NCI-H1105 (cell line): ENCODE data around the gene TRIM38.
"Not testable (repeated sequence)": the region's sequence is repeated elsewhere in the genome, so short reads cannot be mapped to it uniquely, and the experiment has no call there.

Source experiments
- DNase-seq: peaks from one replicate; lab custom pipeline; 2025; lab: John Stamatoyannopoulos, UW

TRIM38 gene

DNA sequence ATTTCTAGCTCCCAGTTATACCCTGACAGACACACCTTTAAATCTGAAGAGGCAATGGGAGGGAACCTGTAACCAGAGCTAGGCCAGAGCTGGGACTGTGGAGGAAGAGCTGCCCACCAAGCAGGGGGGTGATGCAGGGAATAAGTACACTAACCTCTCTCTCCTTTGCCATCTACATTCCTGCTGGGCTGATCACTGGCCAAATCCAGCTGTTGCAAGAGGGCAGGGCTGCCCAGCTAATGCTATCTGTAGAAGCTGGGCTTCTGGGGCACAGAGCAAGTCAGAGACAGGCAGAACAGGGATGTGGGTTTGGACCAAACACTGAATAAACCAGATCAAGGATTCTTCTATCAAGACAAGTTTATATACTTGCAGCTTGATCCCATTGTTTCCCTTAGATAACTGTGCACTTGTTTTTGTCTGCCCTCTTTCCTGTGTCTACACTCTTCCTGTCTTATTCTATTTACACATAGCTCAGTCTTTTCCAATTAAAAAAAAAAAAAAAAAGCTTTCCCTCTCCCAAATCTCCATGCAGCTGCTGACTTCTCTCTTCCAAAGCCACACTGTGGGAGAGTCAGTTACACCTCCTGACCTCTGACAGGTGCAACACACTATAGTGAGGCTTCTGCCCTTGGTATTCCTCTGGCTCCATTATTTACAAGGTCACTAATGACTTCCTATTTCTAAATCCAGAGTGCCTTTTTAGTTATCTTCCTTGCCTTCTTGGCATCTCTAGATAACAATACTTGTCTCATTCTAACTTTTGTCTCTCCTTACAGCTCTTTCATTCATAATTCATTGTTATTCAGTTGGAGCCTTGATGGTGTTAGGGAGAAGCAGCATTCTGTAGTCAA, 43.7 kb downstream of the TRIM38 start:
- DNase-seq: no peak

- DNase-seq: not testable (repeated sequence)
Observed at GRCh38 chr6:26006940-26007305, 44.3 kb downstream of the TRIM38 start.

DNA sequence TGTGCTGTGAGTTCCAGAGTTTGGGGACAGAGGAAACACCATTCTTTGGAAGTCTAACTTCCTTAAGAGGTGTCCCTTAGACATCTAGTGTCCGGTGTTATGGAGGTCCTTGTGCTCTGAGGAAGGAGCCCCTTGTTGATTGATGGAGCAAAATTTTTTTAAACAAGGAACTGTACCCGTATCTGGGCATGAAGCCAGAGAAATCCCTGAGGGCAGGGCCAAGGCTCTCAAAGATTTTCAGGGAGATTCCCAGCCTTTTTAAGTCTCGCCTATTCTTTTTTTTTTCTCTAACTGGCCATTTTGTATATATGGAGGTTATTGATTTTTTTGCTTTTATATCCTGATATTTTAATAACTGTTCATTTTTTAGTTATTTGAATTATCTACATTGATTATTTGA, 45.9 kb downstream of the TRIM38 start:
- no peak for DNase-seq

GRCh38 chr6:26009817-26010216, 47.2 kb downstream of the TRIM38 start:
- no peak for DNase-seq

GRCh38 chr6:26012061-26012460, 49.5 kb downstream of the TRIM38 start:
- no peak for DNase-seq

DNA sequence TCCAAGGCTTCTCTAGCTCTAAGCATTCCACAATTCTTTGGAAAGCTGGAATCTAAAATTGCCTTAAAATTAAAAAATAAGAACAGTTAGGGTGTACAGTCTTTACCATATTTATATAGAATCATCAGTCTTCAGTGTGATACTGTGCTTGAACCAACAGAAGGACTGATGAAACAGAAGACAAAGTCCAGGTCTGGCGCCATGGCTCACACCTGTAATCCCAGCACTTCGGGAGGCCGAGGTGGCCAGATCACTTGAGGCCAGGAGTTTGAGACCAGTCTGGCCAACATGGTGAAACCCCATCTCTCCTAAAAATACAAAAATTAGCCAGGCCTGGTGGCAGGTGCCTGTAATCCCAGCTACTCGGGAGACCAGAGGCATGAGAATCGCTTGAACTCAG, 51.8 kb downstream of the TRIM38 start:
- DNase-seq: not testable (repeated sequence)

- DNase-seq: no peak
Observed at GRCh38 chr6:26016245-26016962, 53.8 kb downstream of the TRIM38 start.

DNA sequence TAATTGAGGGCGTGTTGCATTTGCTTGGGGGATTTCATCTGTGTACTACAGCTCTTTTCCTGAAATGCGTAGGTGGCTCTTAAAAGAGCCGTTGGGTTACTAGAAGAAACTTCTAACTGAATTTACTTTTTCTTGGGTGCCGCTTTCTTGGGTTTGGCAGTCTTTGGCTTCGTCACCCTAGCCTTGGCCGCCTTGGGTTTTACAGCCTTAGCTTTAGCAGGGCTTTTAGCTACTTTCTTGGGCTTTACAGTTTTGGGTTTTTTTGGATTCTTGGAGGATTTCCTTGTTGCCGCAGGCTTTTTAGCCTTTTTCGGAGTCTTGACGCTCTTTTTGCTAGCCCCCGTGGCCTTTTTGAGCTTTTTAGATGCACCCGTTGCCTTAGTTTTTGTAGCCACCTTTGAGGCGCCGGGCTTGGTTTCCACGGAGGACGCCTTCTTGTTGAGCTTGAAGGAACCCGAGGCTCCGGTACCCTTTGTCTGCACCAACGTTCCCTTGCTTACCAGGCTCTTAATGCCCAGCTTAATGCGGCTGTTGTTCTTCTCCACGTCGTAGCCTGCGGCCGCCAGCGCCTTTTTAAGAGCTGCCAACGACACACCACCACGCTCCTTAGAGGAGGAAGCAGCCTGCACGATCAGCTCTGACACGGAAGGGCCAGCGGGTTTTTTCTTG, 54.5 kb downstream of the TRIM38 start:
- DNase-seq: no peak

DNA sequence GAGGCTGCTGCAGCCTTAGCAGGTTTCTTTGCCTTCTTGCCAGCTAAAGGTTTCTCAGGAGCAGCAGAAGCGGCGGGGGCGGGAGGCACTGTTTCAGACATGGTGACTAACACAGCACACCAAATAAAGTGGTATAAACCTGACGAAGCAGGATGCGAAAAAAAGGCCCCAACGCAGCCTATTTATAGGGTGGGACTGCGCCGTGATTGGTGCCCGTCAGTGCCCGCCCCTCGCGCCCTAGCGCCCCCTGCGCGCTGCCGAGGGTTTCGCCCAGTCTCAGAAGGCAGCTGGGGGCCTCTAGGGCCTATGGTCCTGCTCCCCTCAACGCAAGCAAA, 55.0 kb downstream of the TRIM38 start:
- DNase-seq: no peak

DNA sequence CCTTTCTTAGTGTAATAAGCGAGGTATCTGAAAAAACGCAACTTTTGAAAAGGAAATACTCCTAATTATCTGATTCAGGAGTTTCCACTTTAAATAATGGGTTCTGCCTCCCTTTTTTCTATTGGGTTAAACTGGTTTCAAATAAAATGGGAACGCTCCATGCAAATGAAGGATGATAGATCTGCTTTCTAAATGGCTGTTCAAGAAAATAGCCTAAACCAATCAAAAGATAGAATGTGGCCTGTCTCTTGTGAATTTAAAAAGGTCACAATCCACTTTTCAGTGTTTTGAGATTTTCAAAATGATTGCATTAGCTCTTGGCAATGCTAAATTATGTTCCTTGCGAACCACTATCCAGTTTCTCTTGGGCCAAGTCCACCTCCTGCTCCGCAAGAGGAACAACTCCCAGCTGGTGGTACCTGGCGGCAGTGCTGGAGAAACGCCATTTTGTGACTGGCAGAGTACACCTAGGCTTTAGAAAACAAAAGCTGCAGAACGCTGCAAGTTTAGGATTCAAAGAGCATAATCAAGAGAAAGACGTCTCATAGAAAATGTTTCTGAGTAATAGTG, 56.7 kb downstream of the TRIM38 start:
- no peak for DNase-seq

- DNase-seq: no peak
Observed at GRCh38 chr6:26019967-26020328, 57.3 kb downstream of the TRIM38 start.

DNA sequence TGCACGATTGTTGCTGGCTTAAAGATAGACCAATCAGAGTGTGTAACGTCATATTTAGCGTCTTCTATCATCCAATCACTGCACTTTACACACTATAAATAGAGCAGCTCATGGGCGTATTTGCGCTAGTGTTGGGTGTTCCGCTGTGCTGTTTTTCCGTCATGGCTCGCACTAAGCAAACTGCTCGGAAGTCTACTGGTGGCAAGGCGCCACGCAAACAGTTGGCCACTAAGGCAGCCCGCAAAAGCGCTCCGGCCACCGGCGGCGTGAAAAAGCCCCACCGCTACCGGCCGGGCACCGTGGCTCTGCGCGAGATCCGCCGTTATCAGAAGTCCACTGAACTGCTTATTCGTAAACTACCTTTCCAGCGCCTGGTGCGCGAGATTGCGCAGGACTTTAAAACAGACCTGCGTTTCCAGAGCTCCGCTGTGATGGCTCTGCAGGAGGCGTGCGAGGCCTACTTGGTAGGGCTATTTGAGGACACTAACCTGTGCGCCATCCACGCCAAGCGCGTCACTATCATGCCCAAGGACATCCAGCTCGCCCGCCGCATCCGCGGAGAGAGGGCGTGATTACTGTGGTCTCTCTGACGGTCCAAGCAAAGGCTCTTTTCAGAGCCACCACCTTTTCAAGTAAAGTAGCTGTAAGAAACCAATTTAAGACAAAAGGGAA, 57.9 kb downstream of the TRIM38 start:
- DNase-seq: peak; percentile 92

DNA sequence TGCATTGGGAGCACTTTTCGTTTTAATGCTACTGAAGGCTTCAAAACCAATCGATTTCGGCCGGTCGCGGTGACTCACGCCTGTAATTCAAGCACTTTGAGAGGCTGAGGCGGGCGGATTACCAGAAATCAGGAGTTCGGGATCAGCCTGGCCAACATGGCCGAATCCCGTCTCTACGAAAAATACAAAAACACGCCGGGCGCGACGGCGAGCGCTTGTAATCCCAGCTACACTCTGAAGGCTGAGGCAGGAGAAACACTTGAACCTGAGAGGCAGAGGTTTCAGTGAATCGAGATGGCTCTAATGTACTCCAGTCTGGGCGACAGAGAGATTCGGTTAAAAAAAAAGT, 58.4 kb downstream of the TRIM38 start:
- no peak for DNase-seq

DNA sequence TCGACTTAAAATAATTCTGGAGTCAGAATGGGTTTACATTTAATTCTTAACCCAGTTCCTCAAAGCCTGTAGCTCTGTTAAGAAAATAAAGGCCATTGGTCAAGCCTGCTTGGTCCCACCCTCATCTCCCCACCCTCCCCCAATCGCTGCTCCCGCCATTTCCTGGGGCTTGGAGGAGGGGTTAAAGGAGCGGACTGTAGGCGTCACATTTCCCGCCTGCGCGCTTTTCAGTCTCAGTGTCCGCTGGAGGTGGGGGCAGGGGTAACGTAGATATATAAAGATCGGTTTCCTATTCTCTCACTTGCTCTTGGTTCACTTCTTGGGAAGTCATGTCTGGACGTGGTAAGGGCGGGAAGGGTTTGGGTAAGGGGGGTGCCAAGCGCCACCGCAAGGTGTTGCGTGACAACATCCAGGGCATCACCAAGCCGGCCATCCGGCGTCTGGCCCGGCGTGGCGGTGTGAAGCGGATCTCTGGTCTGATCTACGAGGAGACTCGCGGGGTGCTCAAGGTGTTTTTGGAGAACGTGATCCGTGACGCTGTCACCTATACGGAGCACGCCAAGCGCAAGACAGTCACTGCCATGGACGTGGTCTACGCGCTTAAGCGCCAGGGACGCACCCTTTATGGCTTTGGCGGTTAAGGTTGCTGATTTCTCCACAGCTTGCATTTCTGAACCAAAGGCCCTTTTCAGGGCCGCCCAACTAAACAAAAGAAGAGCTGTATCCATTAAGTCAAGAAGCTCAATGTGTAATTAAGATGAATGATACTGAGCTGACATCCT, 58.9 kb downstream of the TRIM38 start:
- peak; percentile 97 for DNase-seq

GRCh38 chr6:26022132-26022472, 59.5 kb downstream of the TRIM38 start:
- DNase-seq: peak; percentile 71

GRCh38 chr6:26022737-26023136, 60.1 kb downstream of the TRIM38 start:
- DNase-seq: no peak

DNA sequence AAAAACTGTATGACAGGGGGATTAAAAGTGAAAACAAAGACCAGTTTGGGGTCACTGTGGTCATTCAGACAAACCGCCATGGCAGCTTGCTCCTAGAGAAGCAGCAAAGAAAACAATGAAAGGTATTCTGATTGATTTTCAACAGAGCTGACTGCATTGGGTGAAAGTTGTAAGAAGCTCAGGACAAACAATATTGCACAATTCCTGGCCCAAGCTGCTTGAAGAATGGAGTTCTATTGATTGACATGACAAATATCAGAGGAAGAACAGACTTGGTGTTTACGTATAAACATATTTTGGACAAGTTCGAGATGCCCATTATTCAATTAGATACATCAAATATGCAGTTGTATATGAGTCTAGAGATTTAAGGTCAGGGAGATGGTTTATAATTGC, 62.0 kb downstream of the TRIM38 start:
- DNase-seq: no peak

DNA sequence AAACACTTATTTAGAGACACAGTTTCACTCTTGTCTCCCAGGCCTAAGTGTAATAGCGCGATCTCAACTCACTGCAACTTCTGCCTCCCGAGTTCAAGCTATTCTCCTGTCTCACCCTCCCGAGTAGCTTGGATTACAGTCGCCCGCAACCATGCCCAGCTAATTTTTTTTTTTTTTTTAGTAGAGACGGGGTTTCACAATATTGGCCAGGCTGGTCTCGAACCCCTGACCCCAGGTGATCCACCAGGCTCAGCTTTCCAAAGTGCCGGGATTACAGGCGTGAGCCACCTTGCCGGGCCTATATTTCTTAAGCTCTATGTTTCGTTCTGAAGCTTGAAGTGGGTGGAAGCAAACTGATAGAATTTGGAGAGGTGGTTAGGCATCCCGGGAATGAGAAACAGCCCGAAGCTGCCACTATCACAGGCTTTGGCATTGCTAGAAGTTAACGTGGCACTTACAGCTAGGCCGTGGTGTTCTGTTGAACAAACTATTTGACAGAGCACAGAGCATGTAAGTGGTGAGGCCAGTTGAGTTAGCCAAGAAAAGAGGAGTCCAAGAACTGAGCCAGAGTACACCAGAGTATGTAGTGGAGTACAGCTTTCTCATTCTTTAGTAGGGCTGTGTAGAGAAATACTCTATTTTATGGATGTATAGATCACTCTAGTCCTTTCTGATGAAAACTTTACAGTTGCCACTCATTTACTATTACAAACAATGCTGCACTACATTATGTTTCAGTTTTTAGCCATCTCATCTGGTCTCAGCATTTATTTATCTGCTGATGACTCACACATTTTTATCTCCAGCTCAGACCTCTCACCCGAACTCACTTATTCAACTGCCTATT, 62.7 kb downstream of the TRIM38 start:
- DNase-seq: no peak

GRCh38 chr6:26025894-26026832, 63.6 kb downstream of the TRIM38 start:
- DNase-seq: peak; percentile 92
